Astrocyte (in vitro differentiated cells and primary cell): ENCODE data around the gene IFI30. TPM values are rescaled to one million over a fixed set of nuclear protein-coding genes. Genes with fewer than 3 reads are reported as not detected.

ENCODE experiments used
- DNase-seq: peaks from one replicate; pipeline ENCODE4 v3.0.0-alpha.2; 2010; ENCODE audit warnings: low read depth
- FAIRE-seq: peaks from 2 replicates; lab custom pipeline; 2011; peaks lifted over from hg19 to GRCh38; lab: Jason Lieb, UNC
- H2AFZ ChIP-seq: 2 replicates; pipeline ENCODE4 v1.6.0; 2012; ENCODE audit warnings: low read depth, low read length, inconsistent platforms
- H3K27ac ChIP-seq: 2 replicates; pipeline ENCODE4 v1.5.1; 2011; ENCODE audit warnings: low read depth, low read length, inconsistent platforms
- H3K27me3 ChIP-seq: 2 replicates; pipeline ENCODE4 v1.6.0; 2011; ENCODE audit warnings: low read length, inconsistent platforms; ENCODE audit not compliant: insufficient read depth
- H3K36me3 ChIP-seq: 2 replicates; pipeline ENCODE4 v1.5.1; 2011; ENCODE audit warnings: low read length, inconsistent platforms; ENCODE audit not compliant: insufficient read depth
- H3K4me1 ChIP-seq: 2 replicates; pipeline ENCODE4 v1.5.1; 2011; ENCODE audit warnings: low read length, inconsistent platforms; ENCODE audit not compliant: insufficient read depth
- H3K4me2 ChIP-seq: 2 replicates; pipeline ENCODE4 v1.6.0; 2012; ENCODE audit warnings: low read length, inconsistent platforms
- H3K4me3 ChIP-seq: 2 replicates; pipeline ENCODE4 v1.5.1; 2011; ENCODE audit warnings: low read depth, mild to moderate bottlenecking, low read length, inconsistent platforms; ENCODE audit not compliant: insufficient read depth
- H3K79me2 ChIP-seq: 2 replicates; pipeline ENCODE4 v1.6.0; 2012; ENCODE audit warnings: mild to moderate bottlenecking, low read length, inconsistent platforms; ENCODE audit not compliant: insufficient read depth
- H3K9ac ChIP-seq: 2 replicates; pipeline ENCODE4 v1.6.0; 2012; ENCODE audit warnings: mild to moderate bottlenecking, low read length, inconsistent platforms
- H3K9me3 ChIP-seq: 2 replicates; pipeline ENCODE4 v1.5.1; 2012; ENCODE audit warnings: low read depth, mild to moderate bottlenecking, low read length, inconsistent platforms; ENCODE audit not compliant: insufficient read depth
- H4K20me1 ChIP-seq: 2 replicates; pipeline ENCODE4 v1.6.0; 2012; ENCODE audit warnings: low read length, inconsistent platforms; ENCODE audit not compliant: insufficient read depth
- H3K27ac Mint-ChIP-seq: one replicate; pipeline ENCODE4 v1.8.0; 2021; ENCODE audit warnings: mild to moderate bottlenecking, mixed read lengths; ENCODE audit not compliant: unreplicated experiment
- H3K27me3 Mint-ChIP-seq: one replicate; pipeline ENCODE4 v1.8.0; 2021; ENCODE audit warnings: low read depth, mixed read lengths; ENCODE audit not compliant: unreplicated experiment
- H3K36me3 Mint-ChIP-seq: one replicate; pipeline ENCODE4 v1.8.0; 2021; ENCODE audit warnings: low read depth, mixed read lengths; ENCODE audit not compliant: unreplicated experiment
- H3K4me1 Mint-ChIP-seq: one replicate; pipeline ENCODE4 v1.8.0; 2021; ENCODE audit warnings: low read depth, mixed read lengths; ENCODE audit not compliant: unreplicated experiment
- H3K4me3 Mint-ChIP-seq: one replicate; pipeline ENCODE4 v1.8.0; 2021; ENCODE audit warnings: mild to moderate bottlenecking, moderate library complexity, mixed read lengths; ENCODE audit not compliant: unreplicated experiment
- H3K9me3 Mint-ChIP-seq: one replicate; pipeline ENCODE4 v1.8.0; 2021; ENCODE audit warnings: mild to moderate bottlenecking, mixed read lengths; ENCODE audit not compliant: unreplicated experiment
- CTCF ChIP-seq: IDR thresholded peaks from 2 replicates; pipeline ENCODE4 v1.5.1; 2011; ENCODE audit warnings: low read depth, mild to moderate bottlenecking, inconsistent platforms, low read length, moderate library complexity; ENCODE audit not compliant: insufficient read depth
- EZH2 ChIP-seq: IDR thresholded peaks from 2 replicates; pipeline ENCODE4 v1.6.1; 2012; ENCODE audit warnings: mild to moderate bottlenecking, low read length, inconsistent platforms; ENCODE audit not compliant: insufficient read depth
- total RNA-seq: library from RNA; stranded (reverse); gene quantifications from 2 replicates; pipeline ENCODE4 v1.2.1, GENCODE V29; 2021

The IFI30 gene
- total RNA-seq, 1 donor from 2014 or later = 2.3 TPM

- no peaks in the 10 kb centered on the region for H3K27me3 Mint-ChIP-seq
- peak within 1 kb of the TSS; percentile 89 for H3K4me3 Mint-ChIP-seq
- H3K9me3 Mint-ChIP-seq = no peaks in the 10 kb centered on the region
- Histone ChIP-seq H3K9ac (peak within 1 kb of the TSS; percentile 84), H3K36me3 (no peaks in the 10 kb centered on the region), H3K4me3 (peak within 1 kb of the TSS; percentile 74), H3K4me2 (peak within 1 kb of the TSS; percentile 95), H3K79me2 (peaks cover 7% of the 10 kb centered on the region), H3K4me1 (peaks cover 9% of the 10 kb centered on the region), H4K20me1 (peaks cover 6% of the 10 kb centered on the region), H3K27ac (peak within 1 kb of the TSS; percentile 75), H3K9me3 (no peaks in the 10 kb centered on the region), H2AFZ (peak within 1 kb of the TSS; percentile 64), H3K27me3 (no peaks in the 10 kb centered on the region)
- H3K36me3 Mint-ChIP-seq = peaks cover 2% of the 10 kb centered on the region
- peak; percentile 98 for TF ChIP-seq EZH2
- TF ChIP-seq CTCF = no peak
- DNase-seq (peak; percentile 100), FAIRE-seq (peak; percentile 96)
- H3K27ac Mint-ChIP-seq = peak within 1 kb of the TSS; percentile 67
- peaks cover 3% of the 10 kb centered on the region for H3K4me1 Mint-ChIP-seq
Observed at GRCh38 chr19:18192673-18193387, 19.2 kb downstream of the IFI30 start, which contains the start of gene MPV17L2. TSS of gene MPV17L2 (plus strand) at chr19:18193218. CDS start at chr19:18193282, 64 bp downstream.

GRCh38 chr19:18193388-18194180, 20.0 kb downstream of the IFI30 start:
- H3K79me2 ChIP-seq = peaks cover 7% of the 10 kb centered on the region
- H3K4me1 ChIP-seq = peaks cover 9% of the 10 kb centered on the region
- H3K9ac ChIP-seq = peak overlapping the region; percentile 84
- Mint-ChIP-seq H3K36me3 (peaks cover 5% of the 10 kb centered on the region), H3K9me3 (no peaks in the 10 kb centered on the region), H3K4me1 (peaks cover 3% of the 10 kb centered on the region), H3K27me3 (no peaks in the 10 kb centered on the region), H3K4me3 (peak overlapping the region; percentile 89), H3K27ac (peak overlapping the region; percentile 67)
- FAIRE-seq (no peak), DNase-seq (no peak)
- peaks cover 6% of the 10 kb centered on the region for H4K20me1 ChIP-seq
- H3K27ac ChIP-seq = peak overlapping the region; percentile 56
- H3K27me3 ChIP-seq = no peaks in the 10 kb centered on the region
- peak overlapping the region; percentile 95 for H3K4me2 ChIP-seq
- no peaks in the 10 kb centered on the region for H3K36me3 ChIP-seq
- H3K4me3 ChIP-seq = peak overlapping the region; percentile 74
- TF ChIP-seq CTCF (no peak), EZH2 (no peak)
- H3K9me3 ChIP-seq = no peaks in the 10 kb centered on the region
- H2AFZ ChIP-seq = peak overlapping the region; percentile 64
